HG02798 (cell line): ENCODE results near the gene PISD.
A peak's percentile ranks its signal among the peaks of the same experiment; 100 is the strongest.

Source experiments
- ATAC-seq: cut with Tn5 transposase; IDR thresholded peaks from one replicate; pipeline ENCODE4 v1.9.1; 2021; ENCODE audit warnings: mild to moderate bottlenecking; ENCODE audit not compliant: unreplicated experiment, poor library complexity

The PISD gene

GRCh38 chr22:31627223-31627731 is 34.7 kb downstream of the PISD start:
- ATAC-seq, result no peak

DNA sequence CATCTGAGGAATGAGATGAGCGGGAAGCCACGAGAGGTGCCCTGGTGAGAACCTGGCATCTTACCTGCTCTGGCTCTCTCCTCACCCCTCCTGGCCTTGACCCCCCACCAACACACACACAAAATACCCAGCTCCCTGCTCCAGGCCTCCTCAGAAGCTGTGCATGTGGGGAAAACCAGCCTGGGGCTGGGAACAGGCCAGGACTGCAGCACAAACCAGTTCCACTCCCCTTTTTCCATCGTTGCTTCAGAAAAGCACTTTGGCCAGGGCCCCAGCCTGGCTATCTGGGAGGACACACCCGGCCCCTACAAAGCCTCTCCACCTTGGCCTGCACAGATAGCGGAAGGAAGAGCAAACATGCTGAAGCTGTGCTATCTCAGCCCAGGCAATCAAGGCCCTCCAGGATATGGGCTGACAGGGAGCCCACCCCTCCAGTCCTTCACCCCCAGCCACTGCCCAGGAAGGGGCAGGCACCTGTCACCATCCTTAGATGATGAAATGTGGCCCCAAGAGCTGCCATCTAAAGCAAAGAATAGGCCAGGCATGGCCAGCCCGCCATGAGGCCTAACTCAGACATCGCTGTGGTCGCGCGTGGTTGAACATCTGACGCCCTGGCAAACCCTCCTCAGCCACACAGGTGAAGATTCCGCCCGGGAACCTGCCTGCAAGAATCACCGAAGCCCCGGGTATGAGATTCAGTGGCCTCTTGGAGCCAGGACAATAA is 35.4 kb downstream of the PISD start:
- no peak for ATAC-seq

- ATAC-seq, result no peak
Observed at GRCh38 chr22:31625661-31626426, 36.2 kb downstream of the PISD start.

DNA sequence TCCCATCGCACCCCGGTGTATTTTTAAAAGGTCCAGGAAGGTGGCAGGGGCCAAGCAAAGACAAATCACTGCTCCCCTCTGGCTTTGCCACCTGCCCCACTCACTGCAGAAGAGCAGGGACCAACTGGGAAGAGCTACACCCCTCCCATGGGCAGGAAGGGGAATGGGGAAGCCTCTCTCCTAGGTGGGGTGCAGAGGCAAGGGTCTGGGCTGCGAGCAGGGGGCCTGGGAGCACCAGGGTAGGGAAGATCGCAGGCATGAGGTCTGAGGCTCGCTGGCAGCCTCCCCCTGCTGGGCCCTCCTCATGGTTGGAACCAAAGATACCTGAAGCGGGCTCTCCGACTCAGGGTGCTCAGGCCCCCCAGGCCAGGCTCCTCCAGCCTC is 36.8 kb downstream of the PISD start:
- ATAC-seq, result no peak

DNA sequence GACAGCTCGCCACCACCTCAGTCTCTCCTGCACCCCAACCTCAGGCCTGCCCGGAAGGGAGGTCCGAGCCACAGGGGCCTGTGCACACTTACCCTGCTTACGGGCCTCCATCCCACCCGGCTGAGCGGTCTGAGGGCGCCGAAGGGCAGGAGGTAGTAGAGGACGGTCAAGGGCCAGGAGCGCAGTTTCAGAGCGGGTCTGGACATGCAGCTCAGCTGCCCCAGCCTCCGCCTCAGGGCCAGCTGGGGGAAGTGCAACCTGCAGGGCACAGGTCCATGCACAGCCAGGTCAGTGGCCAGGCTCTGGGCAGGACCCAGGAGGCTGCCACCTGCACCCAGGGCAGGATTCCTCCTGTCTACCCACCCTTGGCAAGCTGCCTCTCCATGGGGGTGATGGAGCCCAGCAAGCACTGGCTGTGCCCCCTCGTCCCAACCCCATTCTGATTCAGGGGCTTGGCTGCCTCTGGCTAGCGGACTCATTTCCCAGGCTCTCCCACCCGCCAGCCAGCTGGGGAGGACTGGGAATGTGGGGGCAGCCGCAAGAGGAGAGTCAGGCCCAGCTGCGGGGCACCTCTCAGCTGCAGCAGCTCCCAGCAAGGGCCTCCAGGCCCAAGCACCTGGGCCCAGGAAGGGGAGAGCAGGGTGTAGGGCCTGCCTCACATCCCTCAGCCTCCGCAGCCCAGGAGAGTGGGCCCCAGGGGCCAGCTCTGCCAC is 38.3 kb downstream of the PISD start:
- ATAC-seq, result no peak

- no peak for ATAC-seq
Observed at GRCh38 chr22:31622980-31623379, 39.0 kb downstream of the PISD start.

GRCh38 chr22:31621507-31622124 is 40.4 kb downstream of the PISD start:
- no peak for ATAC-seq

DNA sequence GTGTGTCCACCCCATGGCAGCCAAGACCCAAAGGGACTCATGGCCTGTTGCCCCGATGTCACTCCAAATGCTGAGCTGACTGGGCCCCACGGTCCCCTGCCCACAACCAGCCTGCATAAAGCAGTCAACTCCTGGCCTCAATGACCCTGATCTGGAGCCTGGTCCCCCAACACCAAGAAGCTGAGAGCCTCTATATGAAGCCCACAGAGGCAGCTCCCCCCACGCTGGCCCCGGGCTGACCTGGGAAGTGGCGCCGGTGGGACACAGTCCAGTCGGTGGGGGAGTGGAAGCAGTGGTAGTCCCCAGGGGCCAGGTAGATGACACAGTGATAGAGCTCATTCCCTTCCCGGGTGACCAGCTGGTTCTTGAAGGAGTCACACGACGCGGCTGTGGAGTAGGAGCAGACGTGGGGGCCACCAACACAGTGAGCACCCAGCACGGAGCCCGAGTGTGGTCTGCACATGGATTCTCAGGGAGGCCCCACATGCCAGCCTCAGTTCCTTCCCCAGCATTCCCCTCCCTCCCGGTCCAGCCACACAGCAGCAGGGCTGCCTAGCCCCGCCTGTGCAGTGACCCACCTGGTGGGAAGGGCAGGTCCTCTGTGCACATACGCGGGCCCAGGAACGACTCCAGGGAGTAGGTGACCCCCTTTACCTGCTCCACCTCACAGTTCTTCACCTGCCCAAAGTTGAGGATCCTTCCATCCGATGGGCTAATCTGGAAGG is 41.1 kb downstream of the PISD start:
- no peak for ATAC-seq

DNA sequence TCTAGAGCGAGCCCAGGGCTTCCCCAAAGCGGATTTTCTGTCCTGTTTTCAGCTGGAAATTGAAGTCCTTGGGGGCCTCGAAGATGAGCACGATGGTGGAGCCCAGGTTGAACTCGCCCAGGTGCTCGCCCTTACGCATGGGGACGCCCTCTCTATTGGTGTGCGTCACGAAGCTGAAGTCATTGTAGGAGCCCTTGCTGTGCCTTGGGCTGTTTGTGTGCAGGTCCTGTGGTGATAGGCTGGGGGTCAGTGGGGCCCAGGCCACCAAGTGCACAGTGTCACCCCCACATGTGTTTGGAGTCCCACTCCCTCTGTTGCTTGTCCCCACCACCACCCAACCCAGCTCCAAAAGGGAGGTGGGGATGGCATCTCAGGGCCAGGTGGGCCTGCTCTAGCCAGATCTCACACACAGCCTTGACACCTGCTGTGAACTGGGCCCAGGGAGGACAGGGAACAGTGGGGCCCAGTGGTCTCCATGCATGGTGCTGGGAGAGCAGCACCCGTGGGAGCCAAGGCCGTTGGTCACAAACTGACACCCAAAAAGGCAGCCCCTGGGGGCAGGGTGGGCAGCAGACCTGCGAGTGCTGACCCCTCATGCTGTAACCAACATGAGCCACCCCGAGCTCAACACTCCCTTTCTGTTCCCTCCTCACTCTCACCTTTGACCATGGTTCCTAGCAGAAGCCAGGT is 42.3 kb downstream of the PISD start:
- no peak for ATAC-seq

DNA sequence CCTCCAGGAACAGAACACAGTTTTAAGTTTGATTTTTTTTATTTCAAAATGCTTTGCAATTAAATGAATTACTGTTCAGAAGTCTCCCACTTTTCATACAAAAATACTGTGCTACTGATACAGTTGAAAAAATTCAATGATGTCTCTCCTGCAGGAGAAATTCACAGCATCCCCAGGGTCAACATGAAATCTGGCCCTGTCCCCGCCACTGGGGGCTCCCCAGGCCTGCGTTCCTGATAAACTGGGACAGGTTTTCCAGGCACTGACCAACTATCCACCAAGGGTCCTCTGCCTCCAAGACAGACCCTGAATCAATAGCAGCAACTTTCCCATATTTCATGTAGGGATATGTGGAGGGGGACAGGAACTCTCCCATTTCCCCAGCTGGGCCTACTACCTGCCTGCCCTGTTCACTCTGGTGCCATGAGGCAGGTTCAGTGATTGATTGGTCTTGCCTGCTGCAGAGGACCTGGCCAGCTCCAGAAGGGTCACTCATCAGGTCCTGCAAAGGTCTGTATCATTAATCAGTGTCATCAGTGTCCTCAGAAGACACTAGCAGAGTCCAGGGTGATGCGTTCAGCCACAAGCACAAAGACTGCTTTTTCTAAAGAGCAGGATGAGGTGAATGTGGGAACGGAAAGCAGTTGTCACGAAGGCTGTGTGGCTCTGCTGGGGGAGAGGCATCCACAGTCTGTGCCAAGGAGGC is 43.4 kb downstream of the PISD start:
- ATAC-seq, result no peak

DNA sequence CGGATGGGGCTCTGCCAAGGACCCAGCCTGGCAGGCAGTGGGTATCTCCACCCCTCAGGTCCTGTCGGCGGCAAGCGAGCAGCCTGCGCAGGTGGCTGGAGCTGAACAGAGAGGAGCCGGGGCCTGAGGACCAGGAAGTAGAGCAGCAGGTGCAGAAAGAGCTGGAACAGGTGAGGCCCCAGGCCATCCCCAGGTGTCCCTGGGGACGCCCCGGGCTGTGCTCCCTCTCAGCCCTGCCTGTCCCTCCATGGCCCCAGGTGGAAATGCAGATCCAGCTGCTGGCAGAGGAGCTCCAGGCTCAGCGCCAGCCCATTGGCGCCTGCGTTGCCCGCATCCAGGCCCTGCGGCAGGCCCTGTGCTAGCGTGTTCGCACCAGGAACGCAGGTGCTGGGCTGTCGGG is 44.0 kb downstream of the PISD start:
- no peak for ATAC-seq

GRCh38 chr22:31616315-31616980 is 45.6 kb downstream of the PISD start:
- peak; percentile 69 for ATAC-seq

GRCh38 chr22:31615940-31616314 is 46.1 kb downstream of the PISD start:
- ATAC-seq, result peak; percentile 21

- no peak for ATAC-seq
Observed at GRCh38 chr22:31615491-31615860, 46.5 kb downstream of the PISD start.

DNA sequence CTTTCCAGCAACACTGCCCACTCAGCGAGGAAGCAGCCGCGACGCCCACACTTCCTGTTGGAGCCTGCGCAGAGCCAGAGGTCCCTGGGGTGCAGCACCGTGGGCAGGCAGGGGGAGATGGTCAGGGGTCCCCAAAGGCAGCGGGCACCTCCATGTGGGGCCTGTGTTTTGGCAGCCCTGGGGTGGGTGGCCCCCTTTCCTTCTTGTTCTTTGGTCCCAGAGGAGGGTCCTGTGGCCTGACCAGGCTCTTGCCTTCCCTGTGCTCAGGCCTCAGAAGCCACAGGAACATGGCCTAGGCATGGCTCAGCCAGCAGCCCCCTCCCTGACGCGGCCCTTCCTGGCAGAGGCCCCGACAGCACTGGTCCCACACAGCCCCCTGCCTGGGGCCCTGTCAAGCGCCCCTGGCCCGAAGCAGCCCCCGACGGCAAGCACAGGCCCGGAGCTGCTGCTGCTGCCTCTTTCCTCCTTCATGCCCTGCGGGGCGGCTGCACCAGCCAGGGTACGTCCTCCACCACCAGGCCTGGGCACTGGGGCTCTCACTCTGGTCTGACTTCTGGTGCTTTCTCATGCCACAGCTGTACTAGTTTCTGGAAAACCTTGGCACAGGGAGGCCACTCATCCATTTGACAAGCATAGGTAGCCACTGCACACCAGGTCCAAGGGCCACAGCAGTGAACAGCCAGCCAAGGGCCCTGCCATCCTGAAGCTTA is 47.1 kb downstream of the PISD start:
- ATAC-seq, result no peak

DNA sequence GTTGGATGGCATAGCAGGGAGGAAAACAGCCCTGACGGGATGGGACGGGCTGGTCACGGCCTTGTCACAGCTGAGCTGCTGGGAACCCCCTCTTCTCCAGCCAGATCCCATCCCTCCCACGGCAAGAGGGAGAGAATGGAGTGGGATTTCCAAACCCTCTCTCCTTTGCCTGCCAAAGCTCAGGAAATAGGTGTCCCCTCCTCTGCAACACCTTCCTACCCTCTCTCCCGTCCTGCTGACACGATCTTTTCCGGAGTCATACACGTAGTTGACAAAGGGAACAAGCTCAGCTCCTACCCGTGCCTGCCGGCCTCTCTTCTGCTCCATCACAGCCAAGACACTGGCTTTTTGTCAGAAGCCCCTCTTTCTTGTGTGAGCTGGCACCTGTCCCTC is 48.1 kb downstream of the PISD start:
- ATAC-seq, result no peak

DNA sequence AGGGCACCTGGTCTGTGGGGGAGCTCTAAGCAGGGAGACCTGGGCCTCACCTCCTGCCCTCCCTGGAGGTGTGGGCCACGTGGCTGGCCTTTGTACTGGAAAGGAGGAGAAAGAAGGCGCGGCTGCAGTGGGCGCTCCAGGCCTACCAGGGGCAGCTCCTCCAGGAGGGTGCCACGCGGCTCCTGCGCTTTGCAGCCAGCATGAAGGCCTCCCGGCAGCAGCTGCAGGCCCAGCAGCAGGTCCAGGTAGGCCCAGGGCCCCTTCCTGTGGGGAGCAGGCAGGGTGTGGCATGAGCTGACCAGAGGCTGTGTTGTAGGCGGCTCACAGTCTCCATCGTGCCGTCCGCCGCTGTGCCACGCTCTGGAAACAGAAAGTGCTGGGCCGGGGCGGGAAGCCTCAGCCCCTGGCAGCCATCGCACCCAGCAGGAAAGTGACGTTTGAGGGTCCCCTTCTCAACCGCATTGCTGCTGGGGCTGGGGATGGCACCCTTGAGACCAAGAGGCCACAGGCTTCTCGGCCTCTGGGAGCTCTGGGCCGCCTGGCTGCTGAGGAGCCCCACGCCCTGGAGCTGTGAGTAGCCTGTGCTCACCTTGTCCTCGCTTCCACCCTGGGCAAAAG is 48.6 kb downstream of the PISD start:
- no peak for ATAC-seq
